ENCODE data around the gene LNX1. TPM values are rescaled to one million over a fixed set of nuclear protein-coding genes. Genes with fewer than 3 reads are reported as not detected.

The LNX1 gene
- total RNA-seq, 4 donors from 2014 or later: 7.2 to 72.4 (median 19.0) TPM

DNA sequence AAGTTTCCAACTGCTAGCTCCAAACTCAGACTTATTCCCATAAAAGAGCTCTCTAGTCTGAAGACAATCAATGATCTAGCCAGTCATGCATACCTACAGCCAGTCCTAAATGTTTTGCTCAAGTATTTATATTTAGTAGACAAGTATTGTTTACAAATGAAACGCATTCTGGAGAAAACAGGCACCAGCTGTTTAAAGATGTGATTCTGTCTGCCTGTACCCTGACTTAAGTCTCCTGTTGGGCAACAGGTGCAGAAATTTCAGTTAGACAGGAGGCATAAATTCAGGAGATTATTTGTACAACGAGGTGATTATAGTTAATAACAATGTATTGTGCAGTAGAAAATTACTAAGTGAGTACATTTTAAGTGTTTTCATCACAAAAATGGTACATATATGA is 28.9 kb downstream of the LNX1 start:
- no peak for DNase-seq (ENCODE audit: low spot score)
- no peak for TF ChIP-seq CTCF (IDR thresholded peaks at IDR 0.05)
- ATAC-seq (ENCODE audit: low FRiP score): no peak

GRCh38 chr4:53559021-53559620 is 32.2 kb downstream of the LNX1 start:
- TF ChIP-seq CTCF (IDR thresholded peaks at IDR 0.05): no peak
- no peak for ATAC-seq (ENCODE audit: low FRiP score)

GRCh38 chr4:53558065-53558801 is 33.1 kb downstream of the LNX1 start:
- TF ChIP-seq CTCF (IDR thresholded peaks at IDR 0.05): no peak
- no peak for DNase-seq (ENCODE audit: low spot score)

More at GRCh38 chr4:53559021-53559620, 32.2 kb downstream of the LNX1 start:
- DNase-seq (ENCODE audit: low spot score): no peak

GRCh38 chr4:53557669-53558064 is 33.6 kb downstream of the LNX1 start:
- ATAC-seq (ENCODE audit: low FRiP score) (no peak), DNase-seq (ENCODE audit: low spot score) (no peak)
- no peak for TF ChIP-seq CTCF (IDR thresholded peaks at IDR 0.05)

More at GRCh38 chr4:53558065-53558801, 33.1 kb downstream of the LNX1 start:
- ATAC-seq (ENCODE audit: low FRiP score): no peak

GRCh38 chr4:53556651-53557050 is 34.6 kb downstream of the LNX1 start:
- TF ChIP-seq CTCF (IDR thresholded peaks at IDR 0.05): no peak
- ATAC-seq (ENCODE audit: low FRiP score) (no peak), DNase-seq (ENCODE audit: low spot score) (no peak)

DNA sequence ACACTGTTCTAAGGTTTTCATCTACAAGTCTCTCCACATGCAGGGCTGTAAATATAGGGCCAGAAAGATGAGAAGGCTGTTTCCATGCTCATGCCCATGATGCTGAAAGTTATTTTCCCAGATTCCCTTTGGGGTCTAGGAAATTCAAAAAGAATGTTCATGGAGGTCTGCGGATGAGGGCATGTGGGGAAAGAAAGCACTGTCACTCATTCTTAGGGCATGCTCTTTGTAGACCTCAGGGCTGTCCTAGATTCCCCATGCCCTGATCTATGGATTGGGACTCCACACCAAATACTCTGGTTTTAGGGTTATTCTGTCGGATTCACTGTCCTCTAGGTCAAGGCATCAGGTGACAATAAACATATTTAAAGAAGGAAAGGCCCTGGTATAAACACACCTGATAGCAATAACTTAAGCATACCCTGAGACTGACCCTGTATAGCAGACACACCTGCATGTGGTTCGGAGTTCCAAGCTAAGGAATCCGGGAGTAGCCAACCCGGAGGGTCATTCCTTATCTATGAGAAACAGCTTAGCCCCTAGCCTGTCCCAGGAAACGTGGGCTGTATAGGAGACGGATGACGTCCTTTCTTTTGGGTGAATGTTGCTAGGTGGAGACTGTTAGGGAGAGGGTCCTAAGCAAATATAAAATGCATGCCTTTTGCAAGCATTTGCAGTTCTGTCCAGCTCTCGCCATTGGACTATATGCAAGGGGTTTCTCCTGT is 37.6 kb downstream of the LNX1 start:
- DNase-seq (ENCODE audit: low spot score) (no peak), ATAC-seq (ENCODE audit: low FRiP score) (no peak)
- no peak for TF ChIP-seq CTCF (IDR thresholded peaks at IDR 0.05)
